Spleen (tissue), 11 donors: Measurements from ENCODE around the gene HORMAD1. TPM values are rescaled to one million over a fixed set of nuclear protein-coding genes. Genes with fewer than 3 reads are reported as not detected.

Experiments
- DNase-seq: peaks from one replicate; pipeline ENCODE4 v3.0.0-alpha.2; 2020
- H3K27ac ChIP-seq, 8 donors: fragments of 200-600 bp; sonication (generic) in 7 of 8; 1 replicate in 4 of 8; 2 replicates in 4 of 8; pipeline versions ENCODE4 v1.5.0 to v1.8.0; 2016 to 2021; ENCODE audit warnings: inconsistent platforms in 4 of 8, mild to moderate bottlenecking in 4 of 8, moderate library complexity in 1 of 8
- H3K27me3 ChIP-seq, 7 donors: fragments of 200-600 bp; sonication (generic) in 6 of 7; replicated peaks in 1 of 7; 1 replicate in 4 of 7; 2 replicates in 3 of 7; pipeline versions ENCODE4 v1.5.0 to v1.8.0; 2016 to 2021; ENCODE audit warnings: inconsistent platforms in 3 of 7, mild to moderate bottlenecking in 1 of 7
- H3K36me3 ChIP-seq, 6 donors: fragments of 200-600 bp; sonication (generic) in 5 of 6; 1 replicate in 4 of 6; 2 replicates in 2 of 6; pipeline versions ENCODE4 v1.5.0 to v1.8.0; 2016 to 2021; ENCODE audit warnings: inconsistent platforms in 2 of 6
- H3K4me1 ChIP-seq, 6 donors: fragments of 200-600 bp; sonication (generic) in 5 of 6; 1 replicate in 3 of 6; 2 replicates in 3 of 6; pipeline versions ENCODE4 v1.5.0 to v1.8.0; 2016 to 2021; ENCODE audit warnings: inconsistent platforms in 3 of 6
- H3K4me3 ChIP-seq, 8 donors: fragments of 200-600 bp; sonication (generic) in 7 of 8; 1 replicate in 4 of 8; 2 replicates in 4 of 8; pipeline versions ENCODE4 v1.5.0 to v1.8.0; 2016 to 2021; ENCODE audit warnings: inconsistent platforms in 4 of 8, mild to moderate bottlenecking in 4 of 8, moderate library complexity in 2 of 8
- H3K9me3 ChIP-seq, 8 donors: fragments of 200-600 bp; sonication (generic) in 7 of 8; 1 replicate in 4 of 8; 2 replicates in 4 of 8; pipeline versions ENCODE4 v1.5.0 to v1.8.0; 2016 to 2021; ENCODE audit warnings: inconsistent platforms in 4 of 8
- POLR2A ChIP-seq, 3 donors: fragments of 450-650 bp; IDR thresholded peaks; one replicate each; pipeline ENCODE4 v1.5.1; 2017; ENCODE audit warnings: antibody characterized with exemption in 3 of 3, mild to moderate bottlenecking in 1 of 3
- POLR2AphosphoS5 ChIP-seq, 3 donors: sonication (generic); formaldehyde crosslinking; IDR thresholded peaks; one replicate each; pipeline ENCODE4 v1.5.1; 2017; ENCODE audit warnings: antibody characterized with exemption in 3 of 3
- WGBS, 5 donors: extraction: QIAGEN DNeasy Blood & Tissue Kit in 3 of 5; methylation state at CpG; one replicate each; pipeline versions ENCODE4 v1.1.5 to v1.1.7; 2013 to 2018; 5-methylcytosine and 5-hydroxymethylcytosine counted together
- intact Hi-C: fragments of 100-400 bp; cut with DNase I; formaldehyde crosslinking; loops from one replicate; pipeline ENCODE4 v1.15.0; 2023; ENCODE audit warnings: low total_unique reads
- polyA plus RNA-seq, 3 donors: library from polyadenylated mRNA; stranded (reverse); fragments of 200-250 nt; gene quantifications; one replicate each; pipeline ENCODE4 v1.2.1, GENCODE V29; 2013
- total RNA-seq, 7 donors: library from RNA; depleted of rRNA in 3 of 7; stranded (reverse); fragments of >200 nt in 3 of 7; fragmentation: NEBNext Ultra II Directional in 4 of 7; extraction: Animal tissue kit (Norgen Biotek cat#: 25700) in 4 of 7; gene quantifications; one replicate each; pipeline versions ENCODE4 v1.1.0 to v1.2.1, GENCODE V29; 2016 to 2021
- TF ChIP-seq, protein P1 (sequence below), 11 experiments: fragments of 200-600 bp in 7 of 11; fragments of 450-650 bp in 4 of 11; sonication (generic) in 4 of 11; IDR thresholded peaks in 8 of 11; conservative IDR thresholded peaks in 3 of 11; 1 replicate in 7 of 11; 2 replicates in 4 of 11; pipeline versions ENCODE4 v1.4.0 to v1.8.0; 2016 to 2021; ENCODE audit warnings: antibody characterized with exemption in 11 of 11, inconsistent platforms in 4 of 11, mild to moderate bottlenecking in 1 of 11
- donor health status: healthy with polysubstance abuse.
- donor health status: DM: no; HTN: no; CAD: no; lungs with moderate emphysema.
- donor health status: DM: no; HTN: no; CAD: no.
- donor health status: Bipolar disorder and iron deficiency.
- donor health status: healthy.
- donor health status: DM: no; HTN: no; CAD: no.
- donor health status: DM: yes; HTN: yes; CAD: no.

The HORMAD1 gene
- total and polyA plus RNA-seq, 10 donors = 0.41 to 14.1 (median 4.2) TPM

DNA sequence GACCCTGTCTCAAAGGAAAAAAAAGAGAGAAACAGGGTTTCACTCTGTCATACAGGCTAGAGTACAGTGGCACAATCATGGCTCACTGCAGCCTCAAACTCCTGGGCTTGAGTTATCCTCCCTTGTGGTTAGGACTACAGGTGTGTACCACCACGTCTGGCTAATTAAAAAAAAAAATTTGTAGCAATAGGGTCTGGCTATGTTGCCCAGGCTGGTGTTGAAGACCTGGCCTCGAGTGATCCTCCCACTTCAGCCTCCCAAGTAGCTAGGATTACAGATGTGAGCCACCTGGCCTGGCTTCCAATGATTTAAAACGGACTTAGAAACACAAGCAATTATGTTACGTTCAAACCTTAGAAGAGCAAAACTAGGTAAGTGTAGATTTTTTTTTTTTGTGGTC, 45.8 kb downstream of the HORMAD1 start:
- DNase-seq = no peak
- Histone ChIP-seq H3K9me3 (no peaks in the 10 kb centered on the region), H3K4me1 (no peaks in the 10 kb centered on the region), H3K36me3 (peaks cover 0 to 64% (median 4%) of the 10 kb centered on the region in 6 donors), H3K27ac (no peak overlapping the region), H3K4me3 (no peak overlapping the region), H3K27me3 (no peaks in the 10 kb centered on the region)
- intact Hi-C loops = no loop called here
- whole genome bisulfite sequencing, 5 donors = 91 to 96% (median 94%) methylated on average over 4 of the region's 4 CpGs
- TF ChIP-seq POLR2A (IDR thresholded peaks at IDR 0.05) (no peak), POLR2AphosphoS5 (IDR thresholded peaks at IDR 0.05) (no peak)
- TF ChIP-seq, protein P1, sequence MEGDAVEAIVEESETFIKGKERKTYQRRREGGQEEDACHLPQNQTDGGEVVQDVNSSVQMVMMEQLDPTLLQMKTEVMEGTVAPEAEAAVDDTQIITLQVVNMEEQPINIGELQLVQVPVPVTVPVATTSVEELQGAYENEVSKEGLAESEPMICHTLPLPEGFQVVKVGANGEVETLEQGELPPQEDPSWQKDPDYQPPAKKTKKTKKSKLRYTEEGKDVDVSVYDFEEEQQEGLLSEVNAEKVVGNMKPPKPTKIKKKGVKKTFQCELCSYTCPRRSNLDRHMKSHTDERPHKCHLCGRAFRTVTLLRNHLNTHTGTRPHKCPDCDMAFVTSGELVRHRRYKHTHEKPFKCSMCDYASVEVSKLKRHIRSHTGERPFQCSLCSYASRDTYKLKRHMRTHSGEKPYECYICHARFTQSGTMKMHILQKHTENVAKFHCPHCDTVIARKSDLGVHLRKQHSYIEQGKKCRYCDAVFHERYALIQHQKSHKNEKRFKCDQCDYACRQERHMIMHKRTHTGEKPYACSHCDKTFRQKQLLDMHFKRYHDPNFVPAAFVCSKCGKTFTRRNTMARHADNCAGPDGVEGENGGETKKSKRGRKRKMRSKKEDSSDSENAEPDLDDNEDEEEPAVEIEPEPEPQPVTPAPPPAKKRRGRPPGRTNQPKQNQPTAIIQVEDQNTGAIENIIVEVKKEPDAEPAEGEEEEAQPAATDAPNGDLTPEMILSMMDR (IDR thresholded peaks at IDR 0.05 in 8 of 11, conservative IDR thresholded peaks at IDR 0.05 in 3 of 11) = no peak

DNA sequence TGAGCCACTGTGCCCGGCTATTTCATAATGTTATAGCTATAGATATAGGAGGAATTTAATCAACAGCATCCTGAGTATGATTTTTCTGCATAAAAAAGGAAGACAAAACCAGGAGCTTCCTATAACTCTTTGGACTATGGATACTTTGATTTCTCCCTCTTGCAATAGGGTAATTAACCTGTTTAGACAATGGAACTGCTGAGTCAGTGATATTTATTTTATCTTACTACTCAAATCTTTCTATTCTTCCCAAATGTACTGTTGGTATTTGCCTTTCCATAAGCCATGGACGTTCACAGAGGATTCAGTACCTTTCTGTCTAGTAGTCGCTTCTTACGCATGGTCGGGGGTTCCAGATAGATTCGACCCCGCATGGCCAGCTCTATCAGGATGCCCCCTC, 57.4 kb downstream of the HORMAD1 start:
- no peaks in the 10 kb centered on the region for H3K4me1 ChIP-seq
- H3K4me3 ChIP-seq = no peak overlapping the region
- H3K9me3 ChIP-seq = no peaks in the 10 kb centered on the region
- intact Hi-C loops = no loop called here
- TF ChIP-seq POLR2A (IDR thresholded peaks at IDR 0.05) (no peak), POLR2AphosphoS5 (IDR thresholded peaks at IDR 0.05) (no peak)
- TF ChIP-seq, protein P1 (IDR thresholded peaks at IDR 0.05 in 8 of 11, conservative IDR thresholded peaks at IDR 0.05 in 3 of 11) = no peak
- no peak for DNase-seq
- no peak overlapping the region for H3K27ac ChIP-seq
- H3K36me3 ChIP-seq = peaks cover 3 to 65% (median 26%) of the 10 kb centered on the region in 6 donors
- 87 to 98% (median 95%) methylated on average over 7 of the region's 7 CpGs for WGBS, 5 donors
- H3K27me3 ChIP-seq = no peaks in the 10 kb centered on the region

DNA sequence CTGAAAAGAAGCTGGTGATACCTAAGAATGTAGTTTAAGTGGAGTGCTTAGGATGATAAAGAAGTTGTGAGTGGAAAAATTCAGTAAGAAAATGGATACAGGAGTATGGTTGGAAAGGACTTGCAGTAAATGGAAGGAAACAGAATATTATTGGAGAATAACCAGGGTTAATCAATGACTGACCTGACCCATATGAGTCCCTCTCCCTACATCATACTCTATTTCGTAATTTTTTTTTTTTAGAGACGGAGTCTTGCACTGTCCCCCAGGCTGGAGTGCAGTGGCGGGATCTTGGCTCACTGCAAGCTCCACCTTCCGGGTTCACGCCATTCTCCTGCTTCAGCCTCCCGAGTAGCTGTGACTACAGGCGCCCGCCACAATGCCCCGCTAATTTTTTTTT, 57.9 kb downstream of the HORMAD1 start:
- Histone ChIP-seq H3K4me1 (no peaks in the 10 kb centered on the region), H3K4me3 (no peak overlapping the region), H3K27ac (no peak overlapping the region), H3K9me3 (no peaks in the 10 kb centered on the region), H3K27me3 (no peaks in the 10 kb centered on the region), H3K36me3 (peaks cover 3 to 67% (median 28%) of the 10 kb centered on the region in 6 donors)
- TF ChIP-seq, protein P1 (IDR thresholded peaks at IDR 0.05 in 8 of 11, conservative IDR thresholded peaks at IDR 0.05 in 3 of 11) = no peak
- TF ChIP-seq POLR2A (IDR thresholded peaks at IDR 0.05) (no peak), POLR2AphosphoS5 (IDR thresholded peaks at IDR 0.05) (no peak)
- 90 to 99% (median 95%) methylated on average over 9 of the region's 9 CpGs for WGBS, 5 donors
- DNase-seq = no peak
- intact Hi-C loops = no loop called here

DNA sequence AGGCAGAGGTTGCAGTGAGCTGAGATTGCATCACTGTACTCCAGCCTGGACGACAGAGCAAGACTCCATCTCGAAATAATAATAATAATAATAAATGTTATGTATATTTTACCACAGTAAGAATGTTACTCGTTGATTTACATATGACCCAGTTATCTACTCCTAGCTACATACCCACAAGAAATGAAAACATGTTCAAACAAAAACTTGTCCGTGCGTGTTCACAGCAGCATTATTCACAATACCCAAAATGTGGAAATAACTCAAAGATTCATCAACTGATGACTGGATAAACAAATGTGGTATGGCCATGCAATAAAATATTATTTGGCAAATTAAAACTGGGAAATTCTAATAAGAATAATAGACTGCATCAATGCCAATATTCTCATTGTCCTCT, 59.5 kb downstream of the HORMAD1 start:
- 95 to 99% (median 97%) methylated on average over 5 of the region's 5 CpGs for WGBS, 5 donors
- H3K36me3 ChIP-seq = peaks cover 3 to 74% (median 30%) of the 10 kb centered on the region in 6 donors
- TF ChIP-seq, protein P1 (IDR thresholded peaks at IDR 0.05 in 8 of 11, conservative IDR thresholded peaks at IDR 0.05 in 3 of 11) = no peak
- no peak for TF ChIP-seq POLR2A (IDR thresholded peaks at IDR 0.05)
- TF ChIP-seq POLR2AphosphoS5 (IDR thresholded peaks at IDR 0.05) = no peak
- no peaks in the 10 kb centered on the region for H3K4me1 ChIP-seq
- DNase-seq = no peak
- H3K9me3 ChIP-seq = no peaks in the 10 kb centered on the region
- H3K27ac ChIP-seq = no peak overlapping the region
- no peaks in the 10 kb centered on the region for H3K27me3 ChIP-seq
- intact Hi-C loops = no loop called here
- no peak overlapping the region for H3K4me3 ChIP-seq
